D721Med (cell line): ENCODE measurements around the gene TARBP2.

Source experiments
- DNase-seq: peaks from one replicate; pipeline ENCODE4 v3.0.0; 2011; ENCODE audit warnings: low spot score; ENCODE audit not compliant: insufficient read length
- FAIRE-seq: peaks from 2 replicates; lab custom pipeline; 2011; peaks lifted over from hg19 to GRCh38; lab: Jason Lieb, UNC
- CTCF ChIP-seq: IDR thresholded peaks from 2 replicates; pipeline ENCODE4 v1.5.1; 2012; ENCODE audit warnings: mild to moderate bottlenecking, control low read depth; ENCODE audit not compliant: insufficient read depth; ENCODE audit errors: missing control alignments

The TARBP2 gene

GRCh38 chr12:53550595-53550994, 49.5 kb downstream of the TARBP2 start:
- no peak for TF ChIP-seq CTCF
- no peak for DNase-seq
- no peak for FAIRE-seq

- DNase-seq (no peak), FAIRE-seq (no peak)
- no peak for TF ChIP-seq CTCF
These were observed 50.8 kb downstream of the TARBP2 start for GRCh38 chr12:53551889-53552291.

DNA sequence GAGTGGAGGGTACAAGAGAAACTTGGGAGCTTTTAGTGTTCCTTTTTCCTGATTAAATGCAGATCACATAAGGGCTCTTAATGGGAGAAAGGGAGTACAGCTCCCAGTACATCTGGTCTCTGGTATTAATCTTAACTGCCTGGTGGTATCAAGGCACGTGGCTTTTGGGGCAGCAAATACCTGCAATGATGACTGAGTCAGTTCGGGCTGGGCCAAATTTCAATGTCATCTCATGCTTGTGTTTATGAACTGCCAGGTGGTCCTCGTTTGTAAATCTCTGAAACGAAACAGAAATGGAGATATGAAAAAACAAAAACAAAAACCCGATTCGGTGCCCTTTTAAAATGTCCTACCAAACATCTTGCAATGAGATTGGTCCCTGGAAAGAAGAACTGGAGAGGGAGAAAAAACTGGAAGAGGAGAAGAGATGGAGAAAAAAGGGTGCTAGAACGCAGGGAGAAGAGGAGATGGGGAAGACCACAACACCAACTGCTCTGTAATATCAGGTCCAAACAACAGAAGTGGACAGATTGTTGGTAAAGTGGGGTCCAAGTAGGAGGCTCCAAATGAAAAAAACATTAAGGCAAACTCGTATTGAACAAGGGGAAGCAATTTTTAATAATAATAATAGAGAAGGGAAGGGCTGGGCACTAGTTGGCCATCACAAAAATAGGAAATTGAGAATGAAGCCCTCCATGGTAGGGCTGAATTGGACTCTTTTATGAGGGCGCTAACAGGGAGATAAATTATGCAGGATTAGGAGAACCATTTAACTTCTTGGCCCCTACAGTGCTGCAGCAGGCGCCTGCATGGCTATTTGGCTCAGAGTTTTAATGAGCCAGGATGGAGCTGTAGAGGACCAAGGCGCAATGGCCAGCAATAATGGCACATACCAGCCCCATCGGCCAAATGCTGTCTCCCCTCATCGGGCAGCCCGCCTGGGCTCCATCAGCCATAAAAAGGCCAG, 51.6 kb downstream of the TARBP2 start:
- no peak for TF ChIP-seq CTCF
- FAIRE-seq (no peak), DNase-seq (no peak)
